ENCODE results near the gene IQCH. TPM values are rescaled to one million over a fixed set of nuclear protein-coding genes. Genes with fewer than 3 reads are reported as not detected.

Gene IQCH
- polyA plus RNA-seq, 3 donors = 0.03 TPM; not detected in 2

DNA sequence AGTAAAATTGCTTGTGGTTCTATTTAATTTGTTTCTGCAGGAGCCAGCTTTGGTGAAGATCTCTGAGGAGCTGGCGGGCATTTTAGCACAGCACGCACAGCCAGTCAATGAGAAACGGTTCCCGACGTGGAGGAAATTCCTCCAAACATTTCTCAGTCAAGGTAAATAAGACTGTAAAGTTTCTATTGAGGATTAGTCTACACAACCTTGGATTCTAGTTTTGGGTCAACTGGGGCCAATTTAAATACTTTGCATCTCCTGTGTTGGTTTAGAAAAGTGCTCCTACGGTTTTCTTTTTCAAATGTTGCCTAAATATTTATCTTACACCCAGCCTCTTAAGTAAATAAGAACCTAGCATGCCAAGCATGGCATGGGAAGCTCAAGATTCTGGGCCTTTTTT, 162.3 kb downstream of the IQCH start:
- Histone ChIP-seq H4K20me1 (ENCODE audit: insufficient read depth, low read length) (no peaks in the 10 kb centered on the region), H3K36me3 (replicated peaks in 1 of 2; ENCODE audit: control insufficient read depth in 1 of 2, insufficient read depth in 2 of 2, low read length in 2 of 2) (no peaks in the 10 kb centered on the region), H3K9me3 (replicated peaks in 1 of 2; ENCODE audit: control insufficient read depth in 1 of 2, insufficient read depth in 1 of 2, low read length in 2 of 2) (no peaks in the 10 kb centered on the region), H3K27ac (ENCODE audit: low read depth in 1 of 2, low read length in 2 of 2) (no peak overlapping the region), H2AFZ (ENCODE audit: insufficient read depth, low read depth, low read length, poor library complexity, severe bottlenecking) (no peak overlapping the region), H3K79me2 (ENCODE audit: insufficient read depth, low read length) (no peaks in the 10 kb centered on the region), H3K4me3 (replicated peaks in 1 of 3; ENCODE audit: low read depth in 2 of 3, low read length in 3 of 3) (no peak overlapping the region), H3K4me1 (ENCODE audit: control insufficient read depth in 1 of 2, insufficient read depth in 2 of 2, low read length in 2 of 2) (no peaks in the 10 kb centered on the region), H3K9ac (ENCODE audit: insufficient read depth, low read length, poor library complexity, severe bottlenecking) (no peak overlapping the region), H3K27me3 (ENCODE audit: control insufficient read depth in 2 of 2, insufficient read depth in 2 of 2, low read length in 2 of 2) (no peaks in the 10 kb centered on the region), H3K4me2 (replicated peaks; ENCODE audit: extremely low read depth, low read length, poor library complexity, severe bottlenecking) (no peak overlapping the region)
- no peaks in the 10 kb centered on the region for H3K27me3 Mint-ChIP-seq (ENCODE audit: low read depth in 3 of 3)
- no peaks in the 10 kb centered on the region for H3K9me3 Mint-ChIP-seq
- no peak for DNase-seq
- no peak overlapping the region for H3K4me3 Mint-ChIP-seq
- H3K36me3 Mint-ChIP-seq = no peaks in the 10 kb centered on the region
- TF ChIP-seq, protein P1, sequence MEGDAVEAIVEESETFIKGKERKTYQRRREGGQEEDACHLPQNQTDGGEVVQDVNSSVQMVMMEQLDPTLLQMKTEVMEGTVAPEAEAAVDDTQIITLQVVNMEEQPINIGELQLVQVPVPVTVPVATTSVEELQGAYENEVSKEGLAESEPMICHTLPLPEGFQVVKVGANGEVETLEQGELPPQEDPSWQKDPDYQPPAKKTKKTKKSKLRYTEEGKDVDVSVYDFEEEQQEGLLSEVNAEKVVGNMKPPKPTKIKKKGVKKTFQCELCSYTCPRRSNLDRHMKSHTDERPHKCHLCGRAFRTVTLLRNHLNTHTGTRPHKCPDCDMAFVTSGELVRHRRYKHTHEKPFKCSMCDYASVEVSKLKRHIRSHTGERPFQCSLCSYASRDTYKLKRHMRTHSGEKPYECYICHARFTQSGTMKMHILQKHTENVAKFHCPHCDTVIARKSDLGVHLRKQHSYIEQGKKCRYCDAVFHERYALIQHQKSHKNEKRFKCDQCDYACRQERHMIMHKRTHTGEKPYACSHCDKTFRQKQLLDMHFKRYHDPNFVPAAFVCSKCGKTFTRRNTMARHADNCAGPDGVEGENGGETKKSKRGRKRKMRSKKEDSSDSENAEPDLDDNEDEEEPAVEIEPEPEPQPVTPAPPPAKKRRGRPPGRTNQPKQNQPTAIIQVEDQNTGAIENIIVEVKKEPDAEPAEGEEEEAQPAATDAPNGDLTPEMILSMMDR (IDR thresholded peaks at IDR 0.05) = no peak
- no peak overlapping the region for H3K27ac Mint-ChIP-seq
- WGBS (ENCODE audit: insufficient coverage) = no CpG with 5 or more reads among the region's 6 CpGs
- H3K4me1 Mint-ChIP-seq = peaks cover 6% of the 10 kb centered on the region
- intact Hi-C loops (cut with micrococcal nuclease) = no loop called here

DNA sequence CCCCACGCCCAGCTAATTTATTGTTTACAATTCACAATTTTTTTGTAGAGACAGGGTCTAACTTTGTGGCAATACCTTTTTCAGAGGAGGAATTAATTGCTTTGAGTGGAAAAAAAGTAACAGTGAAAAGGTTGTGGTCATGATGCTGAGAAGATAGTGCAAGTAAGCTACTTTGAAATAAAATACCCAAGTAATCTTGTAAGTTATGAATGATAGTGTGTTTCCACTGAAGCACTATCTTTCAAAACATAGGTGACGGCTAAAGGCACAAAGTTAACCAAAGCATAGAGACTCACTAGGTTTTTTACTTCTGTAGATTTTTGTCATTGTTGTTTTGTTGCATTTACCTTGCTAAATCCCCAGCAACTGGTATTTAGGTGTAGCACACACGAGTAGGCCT, 165.1 kb downstream of the IQCH start:
- H3K36me3 Mint-ChIP-seq = no peaks in the 10 kb centered on the region
- Histone ChIP-seq H3K9me3 (replicated peaks in 1 of 2; ENCODE audit: control insufficient read depth in 1 of 2, insufficient read depth in 1 of 2, low read length in 2 of 2) (no peaks in the 10 kb centered on the region), H3K4me3 (replicated peaks in 1 of 3; ENCODE audit: low read depth in 2 of 3, low read length in 3 of 3) (no peak overlapping the region), H3K9ac (ENCODE audit: insufficient read depth, low read length, poor library complexity, severe bottlenecking) (no peak overlapping the region), H2AFZ (ENCODE audit: insufficient read depth, low read depth, low read length, poor library complexity, severe bottlenecking) (no peak overlapping the region), H3K27ac (ENCODE audit: low read depth in 1 of 2, low read length in 2 of 2) (no peak overlapping the region), H3K4me2 (replicated peaks; ENCODE audit: extremely low read depth, low read length, poor library complexity, severe bottlenecking) (no peak overlapping the region), H3K36me3 (replicated peaks in 1 of 2; ENCODE audit: control insufficient read depth in 1 of 2, insufficient read depth in 2 of 2, low read length in 2 of 2) (no peaks in the 10 kb centered on the region), H3K27me3 (ENCODE audit: control insufficient read depth in 2 of 2, insufficient read depth in 2 of 2, low read length in 2 of 2) (no peaks in the 10 kb centered on the region), H4K20me1 (ENCODE audit: insufficient read depth, low read length) (no peaks in the 10 kb centered on the region), H3K4me1 (ENCODE audit: control insufficient read depth in 1 of 2, insufficient read depth in 2 of 2, low read length in 2 of 2) (no peaks in the 10 kb centered on the region), H3K79me2 (ENCODE audit: insufficient read depth, low read length) (no peaks in the 10 kb centered on the region)
- TF ChIP-seq, protein P1 (IDR thresholded peaks at IDR 0.05) = no peak
- no peak overlapping the region for H3K27ac Mint-ChIP-seq
- WGBS (ENCODE audit: insufficient coverage) = no CpG with 5 or more reads among the region's 3 CpGs
- intact Hi-C loops (cut with micrococcal nuclease) = no loop called here
- DNase-seq = no peak
- no peaks in the 10 kb centered on the region for H3K4me1 Mint-ChIP-seq
- no peak overlapping the region for H3K4me3 Mint-ChIP-seq
- H3K9me3 Mint-ChIP-seq = no peaks in the 10 kb centered on the region
- no peaks in the 10 kb centered on the region for H3K27me3 Mint-ChIP-seq (ENCODE audit: low read depth in 3 of 3)
